HEK293 (cell line): Measurements from ENCODE around the gene APOL1.

Experiments used
- CTCF ChIA-PET: fragments of 350-600 bp; formaldehyde crosslinking; extraction: SDS; loops from one replicate; lab custom pipeline; 2021; ENCODE audit warnings: antibody characterized with exemption; lab: Yijun Ruan, JAX
- POLR2A ChIA-PET: fragments of 300-600 bp; formaldehyde crosslinking; extraction: SDS; loops from one replicate; lab custom pipeline; 2020; ENCODE audit warnings: antibody characterized with exemption, inconsistent platforms; lab: Yijun Ruan, JAX
- H3K27ac ChIP-seq: fragments of 200-500 bp; sonication (Bioruptor generic); 2 replicates; pipeline ENCODE4 v1.5.1; 2014; ENCODE audit warnings: low read depth, low read length, control low read depth, inconsistent platforms; ENCODE audit errors: extremely low read depth
- H3K36me3 ChIP-seq, 2 experiments: fragments of 200-500 bp in 1 of 2; sonication (Bioruptor generic) in 1 of 2; 1 replicate in 1 of 2; 2 replicates in 1 of 2; pipeline ENCODE4 v1.5.1; 2014 to 2017; ENCODE audit warnings: inconsistent platforms in 2 of 2, low read length in 2 of 2; ENCODE audit not compliant: control insufficient read depth in 2 of 2, insufficient read depth in 1 of 2
- H3K4me1 ChIP-seq: fragments of 200-500 bp; sonication (Bioruptor generic); 2 replicates; pipeline ENCODE4 v1.5.1; 2014; ENCODE audit warnings: mild to moderate bottlenecking, low read length, inconsistent platforms; ENCODE audit not compliant: control insufficient read depth, insufficient read depth
- H3K4me3 ChIP-seq: 2 replicates; pipeline ENCODE4 v1.5.1; 2011; ENCODE audit warnings: low read depth, mild to moderate bottlenecking, control low read depth, low read length, moderate library complexity
- H3K9me3 ChIP-seq: fragments of 200-500 bp; sonication (Bioruptor generic); 2 replicates; pipeline ENCODE4 v1.5.1; 2014; ENCODE audit warnings: low read depth, low read length, inconsistent platforms; ENCODE audit not compliant: control insufficient read depth, insufficient read depth
- BCL11A ChIP-seq: fragments of 450-650 bp; formaldehyde crosslinking; IDR thresholded peaks from 2 replicates; pipeline ENCODE4 v1.5.1; 2016; ENCODE audit warnings: low read depth, missing biosample characterization, missing genetic modification characterization
- BCL6B ChIP-seq: fragments of 450-650 bp; formaldehyde crosslinking; IDR thresholded peaks from 2 replicates; pipeline ENCODE4 v1.5.1; 2017; ENCODE audit warnings: missing biosample characterization, missing genetic modification characterization
- EGR2 ChIP-seq: fragments of 450-650 bp; formaldehyde crosslinking; IDR thresholded peaks from 2 replicates; pipeline ENCODE4 v1.5.1; 2016; ENCODE audit warnings: low read depth, missing biosample characterization, missing genetic modification characterization
- GLIS1 ChIP-seq: fragments of 450-650 bp; formaldehyde crosslinking; IDR thresholded peaks from 2 replicates; pipeline ENCODE4 v1.5.1; 2016; ENCODE audit warnings: missing biosample characterization, missing genetic modification characterization
- IKZF3 ChIP-seq: fragments of 450-650 bp; IDR thresholded peaks from 2 replicates; pipeline ENCODE4 v1.5.0; 2018; ENCODE audit warnings: missing biosample characterization, mild to moderate bottlenecking, missing genetic modification characterization, moderate library complexity
- KLF10 ChIP-seq: fragments of 450-650 bp; IDR thresholded peaks from 2 replicates; pipeline ENCODE4 v1.5.1; 2018; ENCODE audit warnings: missing biosample characterization, mild to moderate bottlenecking, missing genetic modification characterization
- OSR2 ChIP-seq: fragments of 450-650 bp; formaldehyde crosslinking; IDR thresholded peaks from 2 replicates; pipeline ENCODE4 v1.5.1; 2016; ENCODE audit warnings: missing biosample characterization, missing genetic modification characterization
- RBAK ChIP-seq: fragments of 450-650 bp; formaldehyde crosslinking; IDR thresholded peaks from 2 replicates; pipeline ENCODE4 v1.5.1; 2016; ENCODE audit warnings: missing biosample characterization, missing genetic modification characterization
- REST ChIP-seq: fragments of 450-650 bp; formaldehyde crosslinking; IDR thresholded peaks from 2 replicates; pipeline ENCODE4 v1.5.1; 2016; ENCODE audit warnings: missing biosample characterization, missing genetic modification characterization
- TCF7L2 ChIP-seq: IDR thresholded peaks from 2 replicates; pipeline ENCODE4 v1.6.1; 2011; ENCODE audit warnings: low read depth, mild to moderate bottlenecking, inconsistent platforms, low read length, moderate library complexity, borderline replicate concordance
- ZBTB49 ChIP-seq: fragments of 450-650 bp; formaldehyde crosslinking; IDR thresholded peaks from 2 replicates; pipeline ENCODE4 v1.5.1; 2016; ENCODE audit warnings: missing biosample characterization, missing genetic modification characterization, low read depth
- ZNF112 ChIP-seq: fragments of 450-650 bp; formaldehyde crosslinking; IDR thresholded peaks from 2 replicates; pipeline ENCODE4 v1.5.0; 2017; ENCODE audit warnings: missing biosample characterization, missing genetic modification characterization
- ZNF157 ChIP-seq: fragments of 450-650 bp; formaldehyde crosslinking; IDR thresholded peaks from 2 replicates; pipeline ENCODE4 v1.5.1; 2016; ENCODE audit warnings: missing biosample characterization, missing genetic modification characterization
- ZNF23 ChIP-seq: fragments of 450-650 bp; formaldehyde crosslinking; IDR thresholded peaks from 2 replicates; pipeline ENCODE4 v1.5.1; 2016; ENCODE audit warnings: missing biosample characterization, missing genetic modification characterization, borderline replicate concordance
- ZNF266 ChIP-seq: fragments of 450-650 bp; formaldehyde crosslinking; IDR thresholded peaks from 2 replicates; pipeline ENCODE4 v1.5.1; 2016; ENCODE audit warnings: missing biosample characterization, missing genetic modification characterization, low read depth
- ZNF354C ChIP-seq: fragments of 450-650 bp; formaldehyde crosslinking; IDR thresholded peaks from 2 replicates; pipeline ENCODE4 v1.5.1; 2016; ENCODE audit warnings: missing biosample characterization, missing genetic modification characterization, low read depth, borderline replicate concordance
- ZNF404 ChIP-seq: fragments of 450-650 bp; formaldehyde crosslinking; IDR thresholded peaks from 2 replicates; pipeline ENCODE4 v1.5.1; 2017; ENCODE audit warnings: missing biosample characterization, missing genetic modification characterization
- ZNF580 ChIP-seq: fragments of 450-650 bp; formaldehyde crosslinking; IDR thresholded peaks from 2 replicates; pipeline ENCODE4 v1.5.1; 2016; ENCODE audit warnings: missing biosample characterization, missing genetic modification characterization
- ZSCAN4 ChIP-seq: fragments of 450-650 bp; formaldehyde crosslinking; IDR thresholded peaks from 2 replicates; pipeline ENCODE4 v1.5.1; 2017; ENCODE audit warnings: missing biosample characterization, missing genetic modification characterization

Gene APOL1

GRCh38 chr22:36234213-36234612 is 18.7 kb upstream of the APOL1 start:
- CTCF ChIA-PET: interaction anchor here (0.9 kb wide), 1 partner anchor 40 kb away, joined by 3 read pairs; no protein-coding TSS in a partner anchor
- no peaks in the 10 kb centered on the region for H3K9me3 ChIP-seq
- H3K27ac ChIP-seq: no peak overlapping the region
- peaks cover 0 to 58% of the 10 kb centered on the region in 2 experiments; a peak in 1 of 3 replicates for H3K36me3 ChIP-seq
- TF ChIP-seq ZNF112 (tag by site-specific recombination) (no peak), REST (tag by site-specific recombination) (no peak), ZSCAN4 (tag by site-specific recombination) (no peak), ZNF266 (tag by site-specific recombination) (no peak), BCL6B (tag by site-specific recombination) (no peak), ZNF580 (tag by site-specific recombination) (no peak), KLF10 (tag by site-specific recombination) (no peak), ZBTB49 (tag by site-specific recombination) (no peak), IKZF3 (no peak), EGR2 (tag by site-specific recombination) (no peak), ZNF157 (tag by site-specific recombination) (no peak), ZNF404 (no peak), ZNF354C (tag by site-specific recombination) (no peak), GLIS1 (no peak), BCL11A (no peak), ZNF23 (no peak), RBAK (no peak), TCF7L2 (no peak), OSR2 (tag by site-specific recombination) (no peak)
- POLR2A ChIA-PET: no interaction called here
- H3K4me3 ChIP-seq: no peak overlapping the region
- H3K4me1 ChIP-seq: peaks cover 9% of the 10 kb centered on the region
